Endometrium (tissue), 2 donors: Measurements from ENCODE around the gene CA12.

Source experiments
- FAIRE-seq: peaks from 2 replicates; lab custom pipeline; 2012; peaks lifted over from hg19 to GRCh38; lab: Jason Lieb, UNC
- donor health status: control.
- donor health status: control.

The CA12 gene

GRCh38 chr15:63374686-63375520 is 6.7 kb downstream of the CA12 start:
- no peak for FAIRE-seq

DNA sequence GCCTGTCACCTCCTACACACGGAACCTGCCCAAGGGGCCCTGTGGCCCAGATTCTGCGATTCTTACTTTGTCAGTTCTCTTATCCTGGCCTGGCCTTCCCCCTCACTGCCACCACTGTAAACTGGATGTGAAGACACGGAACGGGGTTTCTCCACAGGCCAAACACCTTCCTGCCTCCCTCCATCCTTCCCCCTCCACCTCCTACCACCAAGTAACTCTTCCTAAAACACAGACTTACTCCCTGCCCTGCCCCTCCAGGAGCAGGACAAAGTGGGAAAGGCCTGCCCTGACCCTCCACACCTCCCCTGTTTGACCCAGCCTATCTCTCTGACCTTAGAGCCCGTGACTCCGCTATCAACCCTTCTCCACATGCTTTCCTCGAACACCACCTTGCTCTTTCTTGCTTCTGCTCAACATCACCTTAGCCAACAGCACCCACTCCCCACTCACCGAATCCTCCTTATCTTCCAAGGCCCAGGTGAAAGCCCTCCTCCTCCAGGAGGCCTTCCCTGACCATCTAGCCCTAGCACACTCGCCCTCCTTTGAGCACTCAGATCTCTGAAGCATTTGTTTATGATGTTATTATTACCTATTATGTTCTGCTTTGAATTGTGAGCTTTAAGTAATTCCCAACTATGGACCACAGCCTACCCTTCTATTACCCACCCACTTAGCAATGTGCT is 7.6 kb downstream of the CA12 start:
- FAIRE-seq = no peak

DNA sequence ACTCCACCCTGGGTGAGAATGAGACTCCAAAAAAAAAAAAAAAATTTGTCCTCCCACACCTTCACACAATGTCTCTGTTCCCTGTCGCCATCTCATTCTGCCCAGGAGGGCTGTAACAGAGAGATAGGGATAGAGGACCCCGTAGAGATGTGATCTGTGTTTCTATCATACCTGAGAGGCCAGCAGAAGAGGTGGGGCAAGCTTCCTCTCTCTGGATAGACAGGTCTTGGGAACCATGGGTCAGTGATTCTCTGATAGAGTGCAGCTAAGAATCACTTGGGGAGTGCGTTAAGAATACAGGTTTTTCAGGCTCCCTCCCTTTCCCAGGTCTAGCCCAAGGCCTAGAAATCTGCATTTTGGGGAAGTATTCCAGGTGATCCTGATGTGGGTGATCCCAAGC is 8.3 kb downstream of the CA12 start:
- FAIRE-seq = no peak

GRCh38 chr15:63372753-63373152 is 8.9 kb downstream of the CA12 start:
- FAIRE-seq = no peak

- FAIRE-seq = no peak
These were observed 9.5 kb downstream of the CA12 start for GRCh38 chr15:63372018-63372705.

- no peak for FAIRE-seq
These were observed 10.2 kb downstream of the CA12 start for GRCh38 chr15:63371297-63371918.

DNA sequence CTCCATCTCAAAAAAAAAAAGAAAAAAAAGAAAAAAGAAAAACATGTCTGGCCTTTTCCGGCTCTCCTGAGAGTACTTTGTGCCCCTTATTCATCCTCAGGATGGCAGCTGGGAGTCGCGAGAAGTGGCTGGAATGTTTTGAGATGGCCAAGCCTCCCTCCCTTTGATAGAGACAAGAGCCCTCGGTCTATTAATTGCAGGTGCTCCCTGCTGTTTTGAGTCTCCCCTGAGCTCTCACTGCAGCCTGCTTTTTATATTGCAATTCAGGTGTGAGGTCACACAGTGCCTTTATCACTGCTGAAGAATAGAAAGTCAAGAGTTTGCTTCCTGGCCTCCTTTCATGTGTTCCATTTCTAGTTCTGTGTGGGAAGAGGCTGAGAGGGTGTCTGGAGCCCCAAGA is 10.9 kb downstream of the CA12 start:
- FAIRE-seq = no peak

- FAIRE-seq = no peak
These were observed 11.9 kb downstream of the CA12 start for GRCh38 chr15:63369781-63370180.

GRCh38 chr15:63369296-63369695 is 12.3 kb downstream of the CA12 start:
- FAIRE-seq = no peak

- no peak for FAIRE-seq
These were observed 13.1 kb downstream of the CA12 start for GRCh38 chr15:63368503-63368902.

GRCh38 chr15:63367900-63368299 is 13.7 kb downstream of the CA12 start:
- no peak for FAIRE-seq

DNA sequence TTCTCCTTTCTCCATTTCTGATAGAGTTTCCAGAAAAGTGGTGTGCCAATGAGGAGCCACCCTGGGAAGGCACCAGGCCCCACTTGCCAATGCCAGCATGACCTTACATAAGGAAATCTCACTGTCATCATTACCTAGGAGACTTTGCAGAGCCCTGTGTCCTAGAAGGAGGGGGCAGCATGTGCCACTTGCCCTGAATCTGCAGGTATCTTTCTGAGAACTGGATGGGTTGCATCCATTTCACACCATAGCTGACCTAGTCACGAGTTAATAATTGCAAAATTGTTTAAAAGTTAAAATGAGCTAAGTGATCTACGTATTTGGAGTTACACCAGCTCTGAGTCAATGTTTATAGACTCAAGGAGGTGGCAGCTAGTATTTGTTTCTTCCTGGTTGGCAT is 14.3 kb downstream of the CA12 start:
- no peak for FAIRE-seq

DNA sequence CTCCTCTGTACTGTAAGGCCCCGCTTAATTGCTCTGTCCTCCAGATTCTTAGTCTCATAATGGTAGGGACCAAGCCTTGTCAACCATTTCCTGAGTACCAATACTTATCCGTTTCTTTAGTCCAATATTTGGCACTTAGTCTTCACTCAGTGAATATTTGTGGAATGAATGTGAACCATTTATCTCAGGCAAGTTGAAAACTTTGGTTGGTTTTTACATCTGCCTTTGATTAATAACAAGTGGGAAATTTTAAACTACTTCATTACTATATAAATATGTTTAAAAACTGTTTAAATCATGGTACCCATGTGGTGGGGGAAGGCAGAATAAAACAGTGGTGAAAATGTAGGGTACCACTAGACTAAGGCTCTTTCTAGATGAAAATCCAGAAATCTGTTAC is 15.2 kb downstream of the CA12 start:
- no peak for FAIRE-seq

DNA sequence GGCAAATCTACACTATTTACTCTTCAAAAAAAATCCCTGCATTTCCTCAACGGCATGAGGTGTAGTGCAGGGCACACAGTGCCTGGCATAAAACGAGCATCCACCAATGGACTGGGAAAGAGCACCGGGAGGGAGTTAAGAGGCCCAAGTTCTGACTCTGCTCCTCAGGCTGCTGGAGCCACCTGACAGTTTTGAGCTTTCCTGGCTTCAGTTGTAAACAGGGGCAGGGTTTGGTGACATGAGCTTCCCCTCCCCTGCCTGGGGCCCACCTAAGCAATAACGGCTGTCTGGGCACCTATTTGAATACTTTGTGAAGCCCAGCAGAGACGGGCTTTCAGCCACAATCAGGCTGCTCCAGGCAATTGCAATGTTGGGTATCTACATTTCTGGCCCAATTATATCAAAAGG is 16.4 kb downstream of the CA12 start:
- FAIRE-seq = no peak

GRCh38 chr15:63364399-63365272 is 17.0 kb downstream of the CA12 start:
- FAIRE-seq = no peak

DNA sequence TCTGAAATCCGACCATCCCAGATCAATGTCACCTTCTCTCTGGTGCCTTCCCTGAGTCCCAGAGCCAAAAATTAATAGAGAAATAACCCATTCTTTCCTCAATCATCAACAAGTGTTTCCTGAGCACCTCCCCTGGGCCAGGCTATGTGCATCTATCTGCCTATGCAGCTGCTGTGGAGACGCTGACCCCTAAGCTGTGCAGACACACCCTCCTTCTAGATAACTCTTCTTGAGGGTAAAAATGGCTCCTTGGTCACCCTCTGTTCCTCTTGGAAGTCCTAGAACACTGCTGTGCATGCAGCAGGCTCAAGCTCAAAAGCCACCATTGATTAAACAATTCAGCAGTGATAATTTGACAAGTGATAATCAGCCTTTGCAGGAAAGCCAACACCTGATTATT is 18.4 kb downstream of the CA12 start:
- no peak for FAIRE-seq

- FAIRE-seq = no peak
These were observed 18.8 kb downstream of the CA12 start for GRCh38 chr15:63362885-63363284.

GRCh38 chr15:63362196-63362595 is 19.4 kb downstream of the CA12 start:
- FAIRE-seq = no peak

DNA sequence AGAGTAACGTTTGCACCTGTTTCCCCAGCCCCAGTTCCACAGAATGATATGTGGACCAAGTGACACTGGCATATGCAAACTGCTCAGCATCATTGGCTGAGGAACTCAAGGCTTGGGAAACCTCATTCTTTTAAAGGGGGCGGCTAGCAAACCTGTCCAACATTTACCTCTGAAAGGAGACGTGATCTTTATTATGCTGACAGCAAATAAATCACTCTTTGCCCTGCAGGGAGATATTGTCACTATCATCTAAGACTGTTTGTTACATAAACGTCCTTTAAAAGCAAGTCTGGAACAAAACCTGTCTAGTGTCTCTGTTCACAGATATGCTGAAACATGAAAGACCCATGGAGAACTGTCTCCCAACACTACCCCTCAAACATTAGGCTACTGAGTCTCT is 21.5 kb downstream of the CA12 start:
- FAIRE-seq = no peak

DNA sequence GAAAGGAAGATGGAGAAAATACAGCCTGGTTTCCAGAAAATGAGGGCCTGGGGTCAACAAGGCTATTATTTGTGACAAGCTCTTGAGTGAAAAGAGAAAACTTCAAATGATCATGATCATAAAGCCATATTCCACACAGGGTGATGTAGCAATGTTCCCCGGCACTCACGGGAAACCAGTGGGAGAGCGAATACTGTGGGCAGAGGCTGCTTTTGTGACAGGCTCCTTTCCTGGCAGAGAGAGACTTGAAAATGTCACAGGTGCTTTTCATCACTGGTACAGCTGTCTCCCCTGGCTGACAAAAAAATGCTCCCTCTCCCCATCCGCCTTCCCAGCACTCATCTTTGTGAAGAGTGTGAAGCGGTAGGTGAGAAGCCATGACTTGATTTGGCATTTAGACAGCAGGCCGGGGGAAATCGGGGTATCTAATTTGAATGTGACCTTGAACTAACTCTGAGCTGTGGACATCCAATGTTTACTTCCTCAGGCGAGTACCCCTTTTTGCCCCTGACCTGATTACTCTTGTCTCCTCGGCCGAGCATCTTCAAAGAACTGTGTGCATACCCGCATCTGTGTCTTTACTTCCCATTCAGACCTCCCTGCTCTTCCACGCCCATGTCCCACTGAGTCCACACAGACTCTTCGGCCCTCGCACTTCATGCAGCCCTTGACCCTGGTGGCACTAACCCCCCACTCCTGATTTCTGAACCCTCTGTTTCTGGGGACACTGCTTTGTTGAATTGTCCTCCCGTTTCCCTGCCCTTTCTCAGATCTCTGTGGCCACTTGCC is 23.2 kb downstream of the CA12 start:
- no peak for FAIRE-seq

GRCh38 chr15:63357731-63358130 is 23.9 kb downstream of the CA12 start:
- FAIRE-seq = no peak
